Activated T-helper 2 cell treated with anti-CD3 and anti-CD28 coated beads, Interferon-gamma antibody, Interleukin-2, Interleukin-4, amounts not matched to agents 10 μg/mL and 5 μg/mL and 100 μg/mL, durations not matched to agents 14 hours and 24 hours and 36 hours (primary cell): ENCODE measurements around the gene EIF2B5. TPM values are rescaled to one million over a fixed set of nuclear protein-coding genes. Genes with fewer than 3 reads are reported as not detected.
A peak's percentile ranks its signal among the peaks of the same experiment; 100 is the strongest.
"Not testable (repeated sequence)": the region's sequence is repeated elsewhere in the genome, so short reads cannot be mapped to it uniquely, and the experiment has no call there.

Experiments used
- DNase-seq: peaks from one replicate; pipeline ENCODE4 v3.0.0; 2021; ENCODE audit warnings: low spot score
- H3K27ac Mint-ChIP-seq: one replicate; pipeline ENCODE4 v1.8.0; 2021; ENCODE audit warnings: mixed read lengths
- H3K27me3 Mint-ChIP-seq: one replicate; pipeline ENCODE4 v1.8.0; 2021; ENCODE audit warnings: low read depth, mixed read lengths
- H3K36me3 Mint-ChIP-seq: one replicate; pipeline ENCODE4 v1.8.0; 2021; ENCODE audit warnings: low read depth, mixed read lengths
- H3K4me1 Mint-ChIP-seq: one replicate; pipeline ENCODE4 v1.8.0; 2021; ENCODE audit warnings: low read depth, mixed read lengths
- H3K4me3 Mint-ChIP-seq: one replicate; pipeline ENCODE4 v1.8.0; 2021; ENCODE audit warnings: low read depth, mild to moderate bottlenecking, moderate library complexity, mixed read lengths
- H3K9me3 Mint-ChIP-seq: one replicate; pipeline ENCODE4 v1.8.0; 2021; ENCODE audit warnings: mixed read lengths
- intact Hi-C: fragments of 100-400 bp; cut with micrococcal nuclease; formaldehyde crosslinking; loops from one replicate; pipeline ENCODE4 v1.15.1; 2023
- total RNA-seq: library from RNA; stranded (reverse); gene quantifications from 2 replicates; pipeline ENCODE4 v1.2.3, GENCODE V29; 2022

EIF2B5 gene
- total RNA-seq, 1 donor from 2014 or later: 75.0 TPM

GRCh38 chr3:184154885-184155643, 19.9 kb downstream of the EIF2B5 start, which contains the start of gene DVL3:
TSS of gene DVL3 (plus strand) at chr3:184155377. CDS start at chr3:184155636, 259 bp downstream.
- Mint-ChIP-seq H3K36me3 (peaks cover 5% of the 10 kb centered on the region), H3K4me1 (peaks cover 16% of the 10 kb centered on the region), H3K4me3 (peak within 1 kb of the TSS; percentile 96), H3K27ac (peak within 1 kb of the TSS; percentile 79), H3K27me3 (no peaks in the 10 kb centered on the region), H3K9me3 (no peaks in the 10 kb centered on the region)
- peak; percentile 49 for DNase-seq
- intact Hi-C loops: loop anchor here (1.0 kb wide), 3 partner anchors 19 to 144 kb away; partner anchors contain the start of genes ABCF3, AP2M1 and PSMD2

DNA sequence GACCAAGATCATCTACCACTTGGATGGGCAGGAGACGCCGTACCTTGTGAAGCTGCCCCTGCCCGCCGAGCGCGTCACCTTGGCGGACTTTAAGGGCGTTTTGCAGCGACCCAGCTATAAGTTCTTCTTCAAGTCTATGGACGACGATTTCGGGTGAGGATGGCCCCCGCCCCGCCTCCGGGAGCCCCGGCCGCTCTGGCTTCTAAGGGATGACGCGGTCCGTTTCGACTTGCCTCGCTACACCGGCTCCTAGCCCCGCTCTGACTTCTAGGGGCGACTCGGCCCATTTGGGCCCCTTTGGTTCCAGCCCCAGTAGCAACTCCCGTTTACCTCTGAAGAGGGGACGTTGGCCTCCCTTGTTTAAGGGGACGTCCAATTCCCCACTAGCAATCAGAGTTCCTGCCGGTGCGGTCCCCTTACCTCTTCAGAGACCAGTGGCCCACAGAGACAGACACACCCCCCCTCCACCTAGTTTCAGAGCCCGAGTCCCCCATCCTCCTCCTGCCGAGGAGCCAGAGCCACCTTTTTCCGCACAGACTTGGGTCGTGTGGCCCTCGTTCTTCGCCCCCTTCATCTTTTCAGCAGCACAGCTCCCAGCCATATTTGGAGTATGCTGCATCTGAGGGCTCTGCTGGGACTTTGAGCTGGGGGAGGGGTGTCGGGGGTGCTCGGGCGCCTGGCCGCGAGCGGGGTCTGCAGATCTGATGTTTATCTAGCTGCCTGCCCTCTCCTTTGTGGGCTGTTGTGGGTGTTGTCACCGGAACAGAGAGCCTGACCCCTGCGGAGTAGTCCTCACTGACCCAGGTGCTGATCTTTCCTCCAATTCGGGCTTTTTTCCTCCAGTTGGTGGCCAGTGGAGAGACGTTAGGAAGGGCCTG, 20.7 kb downstream of the EIF2B5 start:
- H3K4me3 Mint-ChIP-seq: peak overlapping the region; percentile 96
- intact Hi-C loops: loop anchor here (1.0 kb wide), 4 partner anchors 18 to 143 kb away; partner anchors contain the start of genes ABCF3, AP2M1, EIF2B5 and PSMD2
- no peaks in the 10 kb centered on the region for H3K27me3 Mint-ChIP-seq
- peaks cover 8% of the 10 kb centered on the region for H3K36me3 Mint-ChIP-seq
- DNase-seq: peak; percentile 39
- H3K4me1 Mint-ChIP-seq: peaks cover 20% of the 10 kb centered on the region
- no peaks in the 10 kb centered on the region for H3K9me3 Mint-ChIP-seq
- H3K27ac Mint-ChIP-seq: peak overlapping the region; percentile 79

DNA sequence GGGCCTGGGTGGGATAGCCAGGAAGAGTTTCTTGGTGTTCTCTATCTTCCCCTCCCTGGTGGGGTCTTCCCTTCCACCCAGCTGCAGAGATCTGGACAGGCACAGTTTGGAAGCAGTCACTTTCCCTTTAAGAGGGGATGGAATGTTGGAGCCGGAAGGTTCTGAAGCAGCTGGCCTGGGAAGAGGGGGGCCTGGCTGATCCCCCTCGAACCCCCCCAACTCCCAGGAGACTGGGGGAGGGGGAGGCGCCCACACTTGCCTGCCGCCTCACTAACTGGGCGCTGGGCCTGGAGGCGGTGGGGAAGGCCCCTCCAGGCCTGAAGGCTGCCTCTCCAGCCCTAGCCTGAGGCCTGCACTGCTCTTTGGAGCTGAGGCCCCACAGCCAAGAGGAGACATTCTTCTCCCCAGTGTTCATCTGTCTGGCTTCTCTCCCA, 21.4 kb downstream of the EIF2B5 start:
- Mint-ChIP-seq H3K36me3 (peaks cover 11% of the 10 kb centered on the region), H3K27me3 (no peaks in the 10 kb centered on the region), H3K4me1 (peaks cover 20% of the 10 kb centered on the region), H3K27ac (peak overlapping the region; percentile 31), H3K9me3 (no peaks in the 10 kb centered on the region), H3K4me3 (peak overlapping the region; percentile 96)
- intact Hi-C loops: loop anchor here (1.0 kb wide), 1 partner anchor 21 kb away; the partner anchor contains the start of gene EIF2B5
- no peak for DNase-seq

DNA sequence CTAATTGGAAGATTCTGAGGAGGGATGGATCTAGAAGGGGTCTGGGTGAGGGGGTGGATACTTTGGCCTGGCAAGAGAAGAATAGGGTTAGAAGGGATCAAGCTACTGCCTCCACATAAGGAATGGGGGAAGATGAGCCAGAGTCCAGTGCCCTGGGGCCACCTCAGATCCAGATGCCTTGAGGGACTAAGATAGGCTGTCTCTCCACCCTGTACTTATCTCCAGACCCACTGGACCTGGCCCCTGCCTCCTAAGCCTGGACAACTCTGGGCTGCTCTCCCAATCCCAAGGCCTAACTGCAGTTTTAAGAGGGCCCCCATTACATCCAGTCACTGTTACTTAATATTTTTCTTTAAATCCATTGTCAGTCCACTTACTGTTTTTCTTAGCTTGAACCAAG, 22.0 kb downstream of the EIF2B5 start:
- Mint-ChIP-seq H3K27me3 (no peaks in the 10 kb centered on the region), H3K36me3 (peaks cover 13% of the 10 kb centered on the region), H3K27ac (peak overlapping the region; percentile 31), H3K4me1 (peaks cover 20% of the 10 kb centered on the region), H3K4me3 (peak overlapping the region; percentile 96), H3K9me3 (no peaks in the 10 kb centered on the region)
- intact Hi-C loops: no loop called here
- DNase-seq: no peak

DNA sequence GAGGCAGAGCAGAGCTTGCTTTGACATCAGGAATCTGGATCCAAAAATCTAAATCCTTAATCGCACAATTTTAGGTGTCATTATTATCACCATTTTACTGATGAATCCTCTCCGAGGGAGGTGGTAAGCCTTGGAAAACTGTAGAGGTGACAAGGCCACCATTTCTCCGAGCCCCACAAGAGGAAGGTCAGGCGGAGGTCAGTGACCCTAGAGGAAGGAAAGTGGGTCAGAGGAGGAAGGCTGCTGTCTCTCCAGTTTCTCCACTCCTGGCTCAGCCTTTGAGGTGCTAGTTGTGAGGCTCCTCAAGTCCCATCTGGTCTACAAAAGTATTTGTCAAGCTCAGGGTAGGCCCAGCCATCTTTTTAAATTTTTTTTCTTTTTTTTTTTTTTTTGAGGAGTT, 23.2 kb downstream of the EIF2B5 start:
- Mint-ChIP-seq H3K4me1 (peaks cover 20% of the 10 kb centered on the region), H3K27ac (no peak overlapping the region), H3K4me3 (no peak overlapping the region), H3K9me3 (no peaks in the 10 kb centered on the region), H3K27me3 (no peaks in the 10 kb centered on the region), H3K36me3 (peaks cover 13% of the 10 kb centered on the region)
- intact Hi-C loops: no loop called here
- DNase-seq: no peak

- no peaks in the 10 kb centered on the region for H3K27me3 Mint-ChIP-seq
- peaks cover 23% of the 10 kb centered on the region for H3K4me1 Mint-ChIP-seq
- DNase-seq: no peak
- H3K9me3 Mint-ChIP-seq: no peaks in the 10 kb centered on the region
- no peak overlapping the region for H3K4me3 Mint-ChIP-seq
- intact Hi-C loops: no loop called here
- H3K27ac Mint-ChIP-seq: no peak overlapping the region
- peaks cover 29% of the 10 kb centered on the region for H3K36me3 Mint-ChIP-seq
Observed at GRCh38 chr3:184160456-184160855, 25.3 kb downstream of the EIF2B5 start.

DNA sequence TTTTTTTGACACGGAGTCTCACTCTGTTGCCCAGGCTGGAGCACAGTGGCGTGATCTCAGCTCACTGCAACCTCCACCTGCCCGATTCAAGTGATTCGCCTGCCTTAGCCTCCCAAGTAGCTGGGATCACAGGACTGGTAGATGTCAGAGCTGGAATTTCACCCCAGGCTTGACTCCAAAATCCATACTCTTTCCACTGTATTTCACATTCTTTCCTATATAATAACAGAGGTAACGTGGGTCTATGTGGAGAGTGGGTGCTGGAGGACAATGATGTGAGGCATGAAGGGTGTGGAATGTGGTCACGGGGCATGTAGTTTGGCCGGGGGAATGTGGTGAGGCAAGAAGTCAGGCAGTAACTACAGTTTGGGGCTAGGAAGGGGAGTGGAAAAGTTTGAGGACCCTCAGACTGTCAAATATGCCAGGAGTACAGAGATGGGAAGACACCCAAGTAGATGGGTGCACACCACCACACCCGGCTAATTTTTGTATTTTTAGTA, 27.5 kb downstream of the EIF2B5 start:
- H3K27me3 Mint-ChIP-seq, DNase-seq, H3K4me3 Mint-ChIP-seq, H3K27ac Mint-ChIP-seq, intact Hi-C loops, H3K9me3 Mint-ChIP-seq: not testable (repeated sequence)
- Mint-ChIP-seq H3K36me3 (peaks cover 44% of the 10 kb centered on the region), H3K4me1 (peaks cover 13% of the 10 kb centered on the region)

- Mint-ChIP-seq H3K9me3 (no peaks in the 10 kb centered on the region), H3K27ac (no peak overlapping the region), H3K36me3 (peaks cover 41% of the 10 kb centered on the region), H3K27me3 (no peaks in the 10 kb centered on the region), H3K4me1 (peaks cover 8% of the 10 kb centered on the region), H3K4me3 (no peak overlapping the region)
- intact Hi-C loops: no loop called here
- DNase-seq: no peak
Observed at GRCh38 chr3:184164648-184165330, 29.6 kb downstream of the EIF2B5 start.

- intact Hi-C loops: no loop called here
- H3K27ac Mint-ChIP-seq: no peak overlapping the region
- DNase-seq: no peak
- no peaks in the 10 kb centered on the region for H3K27me3 Mint-ChIP-seq
- H3K4me3 Mint-ChIP-seq: no peak overlapping the region
- no peaks in the 10 kb centered on the region for H3K9me3 Mint-ChIP-seq
- peaks cover 3% of the 10 kb centered on the region for H3K4me1 Mint-ChIP-seq
- H3K36me3 Mint-ChIP-seq: peaks cover 37% of the 10 kb centered on the region
Observed at GRCh38 chr3:184165543-184165942, 30.4 kb downstream of the EIF2B5 start.

GRCh38 chr3:184166671-184167070, 31.5 kb downstream of the EIF2B5 start:
- intact Hi-C loops: no loop called here
- no peak overlapping the region for H3K4me3 Mint-ChIP-seq
- no peaks in the 10 kb centered on the region for H3K9me3 Mint-ChIP-seq
- H3K27ac Mint-ChIP-seq: no peak overlapping the region
- DNase-seq: no peak
- H3K4me1 Mint-ChIP-seq: peaks cover 3% of the 10 kb centered on the region
- peaks cover 42% of the 10 kb centered on the region for H3K36me3 Mint-ChIP-seq
- H3K27me3 Mint-ChIP-seq: no peaks in the 10 kb centered on the region

- intact Hi-C loops: no loop called here
- Mint-ChIP-seq H3K9me3 (no peaks in the 10 kb centered on the region), H3K27me3 (no peaks in the 10 kb centered on the region), H3K4me3 (no peak overlapping the region), H3K36me3 (peaks cover 45% of the 10 kb centered on the region), H3K4me1 (peaks cover 3% of the 10 kb centered on the region), H3K27ac (no peak overlapping the region)
- no peak for DNase-seq
Observed at GRCh38 chr3:184167786-184168185, 32.6 kb downstream of the EIF2B5 start.

DNA sequence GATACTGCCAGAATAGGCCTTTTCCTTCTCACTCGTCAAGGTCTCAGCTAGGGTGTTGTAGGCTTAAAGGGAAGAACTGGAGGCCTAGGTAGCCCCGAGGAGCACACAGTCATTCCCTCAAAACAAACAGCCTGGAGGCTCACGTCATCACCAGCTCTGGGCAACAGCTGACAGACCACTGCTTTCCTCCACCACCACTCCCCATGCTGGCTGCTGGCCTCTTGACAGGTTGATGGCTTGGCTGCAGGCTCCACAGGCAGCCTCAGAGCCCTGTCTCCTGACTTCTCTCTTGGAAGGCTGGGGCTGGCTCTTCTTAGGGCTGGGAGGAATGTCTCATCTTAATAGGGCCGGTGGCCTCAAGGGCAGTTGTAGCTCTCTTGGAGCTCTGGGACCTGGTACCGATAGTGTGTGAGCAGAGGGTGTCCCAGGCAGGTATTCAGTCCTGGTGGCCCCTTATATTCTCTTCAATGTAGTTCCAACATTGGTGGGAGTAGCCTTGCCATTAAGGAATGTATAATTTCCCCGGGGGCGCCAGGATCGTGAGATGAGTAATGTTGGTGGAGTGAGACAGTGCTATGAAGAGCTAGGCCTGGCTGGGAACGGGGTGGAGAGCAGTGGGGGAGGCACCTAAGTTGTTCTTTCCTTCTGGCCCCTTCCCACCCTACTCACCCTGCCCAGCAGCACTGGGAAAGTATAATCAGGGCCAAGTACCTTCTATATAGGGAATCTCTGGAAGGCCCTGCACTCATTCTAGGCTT, 33.4 kb downstream of the EIF2B5 start:
- Mint-ChIP-seq H3K4me1 (peaks cover 3% of the 10 kb centered on the region), H3K9me3 (no peaks in the 10 kb centered on the region), H3K27ac (no peak overlapping the region), H3K4me3 (no peak overlapping the region), H3K27me3 (no peaks in the 10 kb centered on the region), H3K36me3 (peaks cover 45% of the 10 kb centered on the region)
- intact Hi-C loops: no loop called here
- DNase-seq: no peak
